GM19397 (cell line): ENCODE data around the gene CLVS2.

Experiments
- ATAC-seq: cut with Tn5 transposase; IDR thresholded peaks from one replicate; pipeline ENCODE4 v1.9.1; 2021; ENCODE audit warnings: mild to moderate bottlenecking, moderate library complexity; ENCODE audit not compliant: unreplicated experiment

The CLVS2 gene, protein sequence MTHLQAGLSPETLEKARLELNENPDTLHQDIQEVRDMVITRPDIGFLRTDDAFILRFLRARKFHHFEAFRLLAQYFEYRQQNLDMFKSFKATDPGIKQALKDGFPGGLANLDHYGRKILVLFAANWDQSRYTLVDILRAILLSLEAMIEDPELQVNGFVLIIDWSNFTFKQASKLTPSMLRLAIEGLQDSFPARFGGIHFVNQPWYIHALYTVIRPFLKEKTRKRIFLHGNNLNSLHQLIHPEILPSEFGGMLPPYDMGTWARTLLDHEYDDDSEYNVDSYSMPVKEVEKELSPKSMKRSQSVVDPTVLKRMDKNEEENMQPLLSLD

DNA sequence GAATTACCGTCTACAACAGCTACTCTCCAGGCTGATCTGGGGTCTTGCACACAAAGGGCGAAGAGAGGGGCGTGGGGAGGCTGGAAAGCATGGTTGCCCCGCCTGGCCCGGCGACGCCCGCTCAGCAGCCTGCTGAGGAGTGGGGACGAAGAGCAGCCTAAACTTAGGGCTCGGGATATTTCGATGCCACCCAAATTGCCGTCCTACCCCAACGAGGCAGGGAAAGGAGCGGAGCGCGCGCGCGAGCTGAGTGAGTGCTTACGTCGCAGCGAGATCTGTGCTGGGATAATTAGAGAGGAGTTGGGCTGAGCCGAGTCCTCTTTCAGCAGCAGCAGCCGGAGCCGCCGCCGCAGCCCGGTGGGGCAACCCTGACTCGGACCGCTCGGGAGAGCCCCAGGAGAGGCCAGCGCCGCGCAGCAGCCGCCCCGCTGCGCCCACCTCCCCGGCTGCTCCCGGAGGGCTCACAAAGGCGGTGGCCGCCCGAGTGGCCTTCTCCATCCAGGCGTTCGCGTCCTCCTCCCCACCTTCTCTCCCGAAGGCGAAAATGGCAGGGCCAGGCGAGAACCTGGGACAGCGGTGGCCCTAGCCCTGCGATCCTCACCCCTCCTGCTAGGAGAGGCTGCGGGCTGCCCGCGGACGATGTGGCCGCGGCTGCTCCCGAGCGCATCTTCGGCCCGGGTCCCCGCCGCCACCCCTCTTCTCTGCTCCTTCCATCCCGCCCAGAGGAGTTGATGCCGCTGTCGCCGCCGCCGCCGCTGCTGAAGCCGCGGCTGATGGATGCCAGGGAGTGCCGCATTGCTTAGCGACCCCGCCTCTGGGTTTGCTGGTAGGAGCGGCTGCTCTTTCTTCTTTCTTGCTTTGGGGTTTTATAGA lies at the start of gene CLVS2:
TSS of gene CLVS2 (plus strand) at position 315 of the 873 bp plus-strand sequence. CDS start 1,543 bp downstream, outside the sequence.
- ATAC-seq, result no peak

DNA sequence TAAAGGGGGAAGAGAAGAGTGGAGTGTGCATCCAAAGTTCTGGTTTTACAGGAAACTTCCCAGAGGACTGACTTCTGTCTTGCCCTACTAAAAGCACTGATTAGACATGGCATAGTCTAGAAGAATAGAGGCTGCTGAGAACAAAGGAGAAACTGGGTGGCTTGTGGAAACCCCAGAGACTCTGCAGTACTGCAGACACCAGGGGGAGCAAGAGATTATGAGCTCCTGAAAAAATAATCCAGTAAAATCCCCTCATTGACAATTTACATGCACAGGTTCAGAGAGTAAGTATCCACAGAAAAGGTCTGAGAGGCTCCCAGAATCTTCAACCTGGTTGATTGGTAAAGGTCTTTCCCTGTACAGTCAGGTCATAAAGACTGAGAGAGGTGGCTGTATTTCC lies 48.7 kb upstream of the CLVS2 start:
- ATAC-seq, result no peak

- no peak for ATAC-seq
Observed at GRCh38 chr6:122953766-122954165, 42.3 kb upstream of the CLVS2 start.

- no peak for ATAC-seq
Observed at GRCh38 chr6:122956376-122956775, 39.7 kb upstream of the CLVS2 start.

- ATAC-seq, result no peak
Observed at GRCh38 chr6:122962000-122962624, 33.9 kb upstream of the CLVS2 start.

- ATAC-seq, result no peak
Observed at GRCh38 chr6:122969999-122970533, 26.0 kb upstream of the CLVS2 start.

DNA sequence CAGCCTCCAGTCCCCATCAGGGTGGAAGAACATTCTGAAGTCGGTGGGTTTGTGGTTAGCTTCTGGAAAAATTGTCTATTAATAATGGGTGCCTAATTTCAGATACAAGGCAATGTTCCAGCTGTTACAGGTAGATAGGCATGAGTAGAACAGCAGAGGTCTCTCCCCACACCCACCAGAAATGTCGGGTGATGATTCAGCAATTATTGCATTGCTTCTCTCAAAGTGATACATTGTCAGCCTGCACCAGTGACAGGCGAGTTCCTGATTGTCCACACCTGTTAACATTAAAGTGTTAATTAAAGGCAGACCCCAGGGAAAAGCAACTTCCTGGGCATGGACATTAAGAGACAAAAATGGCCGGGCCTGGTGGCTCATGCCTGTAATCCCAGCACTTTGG lies 18.9 kb upstream of the CLVS2 start:
- no peak for ATAC-seq

GRCh38 chr6:122984393-122984792 lies 11.6 kb upstream of the CLVS2 start:
- ATAC-seq, result no peak

GRCh38 chr6:122994256-122994655 lies 1.8 kb upstream of the CLVS2 start:
- ATAC-seq, result no peak

- no peak for ATAC-seq
Observed at GRCh38 chr6:122996794-122997505, 915 bp downstream of the CLVS2 start.

DNA sequence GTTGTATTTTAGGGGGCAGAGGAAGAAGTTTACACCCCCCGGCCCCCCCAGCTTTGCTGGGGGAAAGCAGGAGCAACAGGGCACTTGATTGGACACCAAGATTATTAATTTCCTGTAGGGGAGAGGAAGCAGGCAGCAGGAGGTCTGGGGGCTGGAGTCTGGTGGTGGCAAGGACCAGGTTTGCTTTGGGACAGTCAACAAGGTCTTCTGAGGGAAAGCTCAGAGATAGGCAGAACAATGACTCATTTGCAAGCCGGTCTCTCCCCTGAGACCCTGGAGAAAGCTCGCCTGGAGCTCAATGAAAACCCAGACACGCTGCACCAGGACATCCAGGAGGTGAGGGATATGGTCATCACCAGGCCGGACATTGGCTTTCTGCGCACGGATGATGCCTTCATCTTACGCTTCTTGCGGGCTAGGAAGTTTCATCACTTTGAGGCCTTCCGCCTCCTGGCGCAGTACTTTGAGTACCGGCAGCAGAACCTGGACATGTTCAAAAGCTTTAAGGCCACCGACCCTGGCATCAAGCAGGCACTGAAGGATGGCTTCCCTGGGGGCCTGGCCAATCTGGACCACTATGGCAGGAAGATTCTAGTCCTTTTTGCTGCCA lies 1.6 kb downstream of the CLVS2 start:
- no peak for ATAC-seq

DNA sequence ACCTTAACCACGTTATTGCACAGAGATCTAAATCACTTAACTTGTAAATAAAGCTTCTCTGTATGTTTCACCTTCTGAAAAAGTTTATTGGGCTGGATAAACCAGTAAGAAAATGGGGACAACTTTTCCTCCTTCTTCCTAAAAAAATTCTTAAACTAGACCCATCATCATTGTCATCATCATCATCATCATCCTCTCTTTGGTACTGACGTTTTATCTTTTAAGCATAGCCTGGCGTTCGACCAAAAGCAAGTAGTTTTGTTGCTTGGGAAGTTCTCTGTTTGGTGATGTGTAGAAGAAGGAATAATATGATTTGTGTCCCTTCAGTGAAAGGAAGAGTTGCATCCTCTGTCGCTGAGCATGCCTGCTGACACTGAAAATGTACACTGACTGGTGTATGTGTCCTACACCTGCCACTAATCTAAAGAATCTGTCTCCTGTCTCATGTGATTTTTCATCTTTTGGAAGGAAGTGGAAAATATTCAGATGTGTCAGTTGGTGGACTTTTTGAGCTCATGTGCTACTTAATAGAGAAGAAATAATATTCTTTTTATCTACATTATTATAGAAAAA lies 2.5 kb downstream of the CLVS2 start:
- no peak for ATAC-seq

GRCh38 chr6:123000244-123000770 lies 4.3 kb downstream of the CLVS2 start:
- ATAC-seq, result no peak

DNA sequence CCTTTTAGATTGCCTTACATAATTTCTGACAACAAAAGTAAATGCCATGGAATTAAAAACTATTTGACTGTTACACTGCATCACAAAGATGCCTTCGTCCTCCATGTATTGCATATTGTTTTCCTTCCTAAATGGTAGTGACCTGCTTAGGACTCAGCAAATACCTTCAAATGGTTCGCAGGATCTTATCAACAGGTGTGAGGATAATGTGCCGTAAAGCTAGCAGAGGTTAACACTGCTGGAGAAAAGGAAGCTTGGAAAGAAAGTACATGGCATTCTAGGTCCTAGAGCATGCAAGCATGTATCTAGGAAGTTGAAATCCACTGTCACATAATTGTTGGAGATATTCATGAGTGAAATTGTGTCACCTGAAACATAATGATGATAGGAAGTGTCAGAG lies 5.5 kb downstream of the CLVS2 start:
- ATAC-seq, result no peak

DNA sequence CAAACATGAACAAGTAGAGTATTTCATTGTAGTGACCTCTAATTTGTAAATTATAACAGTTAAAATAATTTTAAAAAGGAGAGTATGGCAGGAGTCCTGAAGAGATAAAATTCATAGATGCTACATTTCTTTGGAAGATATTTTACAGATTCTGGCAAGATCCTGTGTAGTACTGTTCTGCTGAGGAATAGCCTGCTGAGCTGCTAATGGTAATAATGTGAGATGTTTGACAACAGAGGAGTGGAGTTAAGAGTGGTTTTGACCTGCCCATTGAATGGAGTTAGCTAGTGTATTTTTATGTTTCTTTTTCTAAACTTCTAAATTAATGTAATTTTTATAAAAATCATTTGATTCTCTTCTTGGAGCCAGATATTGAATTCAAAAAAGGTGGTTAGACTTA lies 11.8 kb downstream of the CLVS2 start:
- no peak for ATAC-seq

- no peak for ATAC-seq
Observed at GRCh38 chr6:123009059-123009458, 13.0 kb downstream of the CLVS2 start.

GRCh38 chr6:123014835-123015234 lies 18.8 kb downstream of the CLVS2 start:
- no peak for ATAC-seq

- ATAC-seq, result no peak
Observed at GRCh38 chr6:123016431-123017103, 20.5 kb downstream of the CLVS2 start.

GRCh38 chr6:123017104-123017682 lies 21.2 kb downstream of the CLVS2 start:
- ATAC-seq, result no peak
